ENCODE measurements around the gene GARIN3. TPM values are rescaled to one million over a fixed set of nuclear protein-coding genes. Genes with fewer than 3 reads are reported as not detected.
A peak's percentile ranks its signal among the peaks of the same experiment; 100 is the strongest.

Gene GARIN3
- total and polyA plus RNA-seq, 12 donors: not detected

DNA sequence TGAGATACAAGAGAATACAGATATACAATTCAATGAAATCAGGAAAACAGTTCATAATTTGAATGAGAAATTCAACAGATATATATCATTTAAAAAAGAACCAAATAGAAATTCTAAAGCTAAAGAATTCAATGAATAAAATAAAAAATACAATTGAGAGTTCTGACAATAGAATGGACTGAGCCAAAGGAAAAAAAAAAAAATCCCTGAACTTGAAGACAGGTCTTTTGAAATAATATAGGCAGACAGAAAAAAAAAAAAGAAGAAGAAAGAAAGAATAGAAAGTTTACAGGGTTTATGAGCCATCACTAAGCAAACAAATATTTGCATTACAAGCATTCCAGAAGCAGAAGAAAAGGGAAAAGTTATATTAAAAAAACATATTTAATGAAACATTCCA, 44.4 kb downstream of the GARIN3 start:
- TF ChIP-seq, protein P1, sequence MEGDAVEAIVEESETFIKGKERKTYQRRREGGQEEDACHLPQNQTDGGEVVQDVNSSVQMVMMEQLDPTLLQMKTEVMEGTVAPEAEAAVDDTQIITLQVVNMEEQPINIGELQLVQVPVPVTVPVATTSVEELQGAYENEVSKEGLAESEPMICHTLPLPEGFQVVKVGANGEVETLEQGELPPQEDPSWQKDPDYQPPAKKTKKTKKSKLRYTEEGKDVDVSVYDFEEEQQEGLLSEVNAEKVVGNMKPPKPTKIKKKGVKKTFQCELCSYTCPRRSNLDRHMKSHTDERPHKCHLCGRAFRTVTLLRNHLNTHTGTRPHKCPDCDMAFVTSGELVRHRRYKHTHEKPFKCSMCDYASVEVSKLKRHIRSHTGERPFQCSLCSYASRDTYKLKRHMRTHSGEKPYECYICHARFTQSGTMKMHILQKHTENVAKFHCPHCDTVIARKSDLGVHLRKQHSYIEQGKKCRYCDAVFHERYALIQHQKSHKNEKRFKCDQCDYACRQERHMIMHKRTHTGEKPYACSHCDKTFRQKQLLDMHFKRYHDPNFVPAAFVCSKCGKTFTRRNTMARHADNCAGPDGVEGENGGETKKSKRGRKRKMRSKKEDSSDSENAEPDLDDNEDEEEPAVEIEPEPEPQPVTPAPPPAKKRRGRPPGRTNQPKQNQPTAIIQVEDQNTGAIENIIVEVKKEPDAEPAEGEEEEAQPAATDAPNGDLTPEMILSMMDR (IDR thresholded peaks at IDR 0.05): no peak
- no peaks in the 10 kb centered on the region for H3K27me3 ChIP-seq
- intact Hi-C loops (cut with DNase I): loop anchor here in 1 of 10 donors (10.0 kb wide), 1 partner anchor 277 kb away; no protein-coding TSS in a partner anchor
- no peak overlapping the region for H3K4me3 ChIP-seq
- H3K4me1 ChIP-seq: no peaks in the 10 kb centered on the region
- peaks cover 0 to 31% (median 7%) of the 10 kb centered on the region in 11 donors for H3K9me3 ChIP-seq
- no peaks in the 10 kb centered on the region for H3K36me3 ChIP-seq
- no peak overlapping the region for H3K27ac ChIP-seq
- no peak for DNase-seq
- ATAC-seq: no peak

DNA sequence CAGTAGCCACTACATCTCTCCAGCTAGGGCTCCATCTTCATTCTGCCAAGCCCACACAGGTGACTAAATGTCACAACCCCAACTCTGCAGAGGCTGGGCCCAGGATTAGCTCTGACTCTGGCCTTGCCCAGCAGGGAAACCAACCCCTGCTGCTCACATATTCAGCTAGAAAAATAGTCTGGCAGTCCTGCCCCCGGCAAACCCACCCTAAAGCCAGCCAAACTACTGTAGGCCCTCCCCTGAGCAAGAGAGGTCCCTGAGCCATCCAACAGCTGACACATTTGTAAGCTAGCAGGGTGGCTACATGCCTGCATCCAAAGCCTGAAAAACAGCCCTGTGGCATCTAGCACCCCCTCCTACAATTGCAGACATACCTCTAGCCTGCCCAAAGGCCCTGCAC, 46.0 kb downstream of the GARIN3 start:
- intact Hi-C loops (cut with DNase I): loop anchor here in 1 of 10 donors (10.0 kb wide), 1 partner anchor 275 kb away; no protein-coding TSS in a partner anchor
- DNase-seq (no peak), ATAC-seq (no peak)
- Histone ChIP-seq H3K27me3 (no peaks in the 10 kb centered on the region), H3K4me3 (no peak overlapping the region), H3K27ac (no peak overlapping the region), H3K4me1 (peaks cover 0 to 12% (median 0%) of the 10 kb centered on the region in 9 donors), H3K36me3 (no peaks in the 10 kb centered on the region), H3K9me3 (peaks cover 0 to 31% (median 7%) of the 10 kb centered on the region in 11 donors)
- whole genome bisulfite sequencing, 2 donors: 45 to 69% methylated on average over 1 of the region's 1 CpG
- TF ChIP-seq, protein P1 (IDR thresholded peaks at IDR 0.05): no peak

DNA sequence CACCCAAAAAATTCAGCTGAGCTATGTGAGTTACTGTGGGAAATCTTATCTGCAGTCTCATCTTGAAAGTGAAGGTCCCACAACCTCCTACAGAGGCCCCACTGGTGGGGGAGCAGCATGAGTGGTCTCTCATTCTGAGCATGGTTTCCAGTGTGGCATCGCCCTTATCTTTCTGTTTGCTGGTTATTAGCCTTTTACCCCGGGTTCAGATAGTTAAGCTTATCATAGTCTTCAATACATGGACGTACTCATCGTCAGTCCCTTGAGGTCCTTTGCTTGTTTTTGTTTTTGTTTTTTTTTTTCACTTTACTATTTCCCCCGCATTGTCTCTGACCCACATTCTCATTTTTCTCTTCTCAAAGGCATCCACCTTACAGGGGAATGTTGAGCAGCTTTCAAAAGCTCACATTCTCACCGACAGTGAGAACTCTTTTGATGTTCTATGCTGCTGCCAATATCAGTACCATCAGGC, 49.5 kb downstream of the GARIN3 start:
- Histone ChIP-seq H3K36me3 (no peaks in the 10 kb centered on the region), H3K9me3 (peaks cover 0 to 10% (median 6%) of the 10 kb centered on the region in 11 donors), H3K4me1 (peaks cover 0 to 13% (median 3%) of the 10 kb centered on the region in 9 donors), H3K27ac (no peak overlapping the region), H3K27me3 (no peaks in the 10 kb centered on the region), H3K4me3 (no peak overlapping the region)
- intact Hi-C loops (cut with DNase I): no loop called here
- no peak for ATAC-seq
- TF ChIP-seq, protein P1 (IDR thresholded peaks at IDR 0.05): no peak
- no peak for DNase-seq
- WGBS, 2 donors: 74% methylated on average over 6 of the region's 6 CpGs

DNA sequence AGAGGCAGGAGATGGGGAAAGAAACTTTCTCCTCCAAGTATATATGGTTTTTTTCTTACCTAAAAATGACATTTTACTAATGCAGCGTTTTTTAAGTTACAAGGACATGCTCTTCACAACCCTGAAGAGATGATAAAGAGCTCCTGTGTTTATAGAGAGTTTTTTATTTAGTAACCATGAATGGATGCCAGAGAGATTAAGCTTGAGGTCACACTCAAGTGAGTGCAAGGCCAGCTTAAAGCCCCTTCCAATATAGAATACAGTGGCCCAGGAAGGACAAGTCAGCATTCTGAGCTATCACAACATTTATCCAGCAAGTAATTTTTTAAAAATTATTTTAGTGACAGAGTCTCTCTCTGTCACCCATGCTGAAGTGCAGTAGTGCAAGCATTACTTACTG, 50.6 kb downstream of the GARIN3 start:
- peak in 7 of 8 donors; percentile 62 to 91 (median 77) for ATAC-seq
- Histone ChIP-seq H3K27me3 (no peaks in the 10 kb centered on the region), H3K9me3 (peaks cover 0 to 1% (median 0%) of the 10 kb centered on the region in 11 donors), H3K27ac (peak overlapping the region in 6 of 10 donors; percentile 7 to 60 (median 32)), H3K4me1 (peaks cover 0 to 13% (median 3%) of the 10 kb centered on the region in 9 donors), H3K4me3 (no peak overlapping the region), H3K36me3 (no peaks in the 10 kb centered on the region)
- 16 to 24% methylated on average over 1 of the region's 1 CpG for whole genome bisulfite sequencing, 2 donors
- intact Hi-C loops (cut with DNase I): no loop called here
- TF ChIP-seq, protein P1 (IDR thresholded peaks at IDR 0.05): no peak
- DNase-seq: no peak
